Muscle layer of duodenum (tissue), 2 donors: ENCODE measurements around the gene GDF10.

Experiments used
- H3K27ac ChIP-seq: one replicate; pipeline ENCODE4 v1.7.0; 2013; ENCODE audit warnings: mild to moderate bottlenecking, low read length
- H3K27me3 ChIP-seq: one replicate; pipeline ENCODE4 v1.7.0; 2013; ENCODE audit warnings: low read depth, mild to moderate bottlenecking, control low read depth, low read length
- H3K36me3 ChIP-seq, 2 donors: one replicate each; pipeline ENCODE4 v1.7.0; 2013; ENCODE audit warnings: low read length in 2 of 2, control low read depth in 1 of 2, mild to moderate bottlenecking in 1 of 2; ENCODE audit not compliant: insufficient read depth in 2 of 2, control insufficient read depth in 1 of 2
- H3K4me1 ChIP-seq, 2 donors: one replicate each; pipeline ENCODE4 v1.7.0; 2013; ENCODE audit warnings: low read length in 2 of 2, mild to moderate bottlenecking in 2 of 2, control low read depth in 1 of 2, moderate library complexity in 1 of 2; ENCODE audit not compliant: insufficient read depth in 2 of 2, control insufficient read depth in 1 of 2
- H3K4me3 ChIP-seq, 2 donors: one replicate each; pipeline ENCODE4 v1.7.0; 2013; ENCODE audit warnings: low read length in 2 of 2, low read depth in 1 of 2, mild to moderate bottlenecking in 1 of 2
- H3K9me3 ChIP-seq, 2 donors: one replicate each; pipeline ENCODE4 v1.7.0; 2013; ENCODE audit warnings: low read length in 2 of 2, control low read depth in 1 of 2, mild to moderate bottlenecking in 1 of 2; ENCODE audit not compliant: control insufficient read depth in 1 of 2
- donor health status: healthy.

The GDF10 gene

DNA sequence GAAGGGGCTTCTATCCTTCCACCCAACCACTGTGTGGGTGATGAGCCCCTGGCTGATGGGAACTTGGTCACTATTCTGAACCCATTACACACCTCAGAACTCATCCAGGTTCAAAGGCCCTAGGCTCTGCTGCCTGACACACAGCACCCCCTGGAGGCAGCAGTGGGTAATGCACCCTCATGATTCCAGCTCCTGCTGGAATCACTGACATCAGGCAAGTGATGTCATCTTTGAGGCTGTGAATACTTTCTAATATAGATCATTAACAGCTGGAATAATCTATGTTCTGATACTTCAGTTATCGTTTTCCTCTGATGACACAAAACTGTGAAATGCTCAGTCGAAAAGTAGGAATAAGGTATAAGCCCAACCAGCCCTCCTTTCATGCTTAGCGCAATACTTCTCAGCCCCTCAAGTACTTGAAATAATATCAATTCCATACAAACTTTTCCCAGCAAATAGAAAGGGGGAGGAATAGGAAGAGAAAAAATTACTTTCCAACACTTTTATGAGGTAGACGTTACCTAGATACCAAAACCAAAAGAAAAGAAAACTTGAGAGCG lies 40.7 kb downstream of the GDF10 start:
- H3K4me3 ChIP-seq, result no peak overlapping the region
- H3K4me1 ChIP-seq, result no peaks in the 10 kb centered on the region
- H3K27me3 ChIP-seq, result no peaks in the 10 kb centered on the region
- no peaks in the 10 kb centered on the region for H3K36me3 ChIP-seq
- no peak overlapping the region for H3K27ac ChIP-seq
- no peaks in the 10 kb centered on the region for H3K9me3 ChIP-seq

DNA sequence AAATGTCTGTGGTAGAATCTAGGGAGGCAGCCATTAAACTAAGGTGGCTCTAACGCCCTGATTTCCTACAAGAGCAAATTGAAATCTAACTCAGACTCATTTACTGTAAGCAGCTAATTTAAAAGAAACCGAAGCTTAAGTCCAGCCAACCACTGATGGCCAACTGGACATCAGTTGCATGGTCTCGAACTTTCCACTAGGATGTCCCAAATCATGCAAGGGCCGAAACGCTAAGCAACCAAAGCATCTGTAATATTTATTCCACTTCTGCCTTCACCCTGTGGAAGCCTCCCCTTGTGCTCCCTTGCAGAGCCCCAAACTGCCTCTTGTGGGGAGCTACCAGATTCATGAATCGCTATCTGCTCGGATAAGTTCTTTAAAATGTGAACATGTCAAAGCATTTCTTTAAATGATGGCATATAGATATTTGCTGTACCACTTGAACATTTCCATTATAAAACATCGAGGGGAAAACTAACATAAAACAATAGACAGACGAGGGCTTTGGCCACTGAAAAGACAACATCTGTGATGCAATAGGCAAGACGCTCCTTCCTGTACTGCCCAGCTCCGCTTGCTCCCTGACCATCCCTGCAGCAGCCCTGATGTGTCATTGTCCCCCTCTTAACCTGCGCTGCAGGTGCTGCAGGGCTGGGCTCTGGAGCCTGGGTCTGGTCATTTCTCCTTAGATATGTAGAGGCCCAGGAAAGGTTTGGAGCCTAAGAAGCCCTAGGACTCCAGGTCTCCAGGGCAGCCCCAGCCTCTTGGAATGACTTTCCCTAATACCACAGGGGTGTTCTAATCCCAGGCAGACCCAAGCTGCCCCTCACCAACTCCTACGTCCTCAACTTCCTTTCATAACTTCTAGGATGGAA lies 45.2 kb downstream of the GDF10 start:
- Histone ChIP-seq H3K36me3 (no peaks in the 10 kb centered on the region), H3K27ac (no peak overlapping the region), H3K4me3 (no peak overlapping the region), H3K27me3 (no peaks in the 10 kb centered on the region), H3K9me3 (no peaks in the 10 kb centered on the region), H3K4me1 (no peaks in the 10 kb centered on the region)

DNA sequence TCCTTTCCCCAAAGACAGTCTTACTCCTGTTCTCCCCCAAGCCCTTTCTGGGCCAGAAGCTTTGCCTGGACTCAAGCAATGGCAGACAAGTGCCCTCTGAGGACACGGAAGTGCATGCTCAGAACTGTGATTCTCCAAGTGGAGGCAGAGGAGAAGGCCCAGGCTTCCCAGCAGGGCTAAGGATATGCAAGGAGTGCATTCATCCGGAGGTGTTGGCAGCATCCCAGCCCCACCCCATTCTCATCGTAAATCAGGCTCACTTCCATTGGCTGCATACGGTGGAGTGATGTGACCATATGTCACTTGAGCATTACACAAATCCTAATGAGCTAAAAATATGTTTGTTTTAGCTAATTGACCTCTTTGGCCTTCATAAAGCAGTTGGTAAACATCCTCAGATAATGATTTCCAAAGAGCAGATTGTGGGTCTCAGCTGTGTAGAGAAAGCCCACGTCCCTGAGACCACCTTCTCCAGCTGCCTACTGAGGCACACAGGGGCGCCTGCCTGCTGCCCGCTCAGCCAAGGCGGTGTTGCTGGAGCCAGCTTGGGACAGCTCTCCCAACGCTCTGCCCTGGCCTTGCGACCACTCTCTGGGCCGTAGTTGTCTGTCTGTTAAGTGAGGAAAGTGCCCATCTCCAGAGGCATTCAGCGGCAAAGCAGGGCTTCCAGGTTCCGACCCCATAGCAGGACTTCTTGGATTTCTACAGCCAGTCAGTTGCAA lies 46.7 kb downstream of the GDF10 start:
- Histone ChIP-seq H3K4me3 (no peak overlapping the region), H3K36me3 (no peaks in the 10 kb centered on the region), H3K27me3 (no peaks in the 10 kb centered on the region), H3K4me1 (no peaks in the 10 kb centered on the region), H3K9me3 (no peaks in the 10 kb centered on the region), H3K27ac (no peak overlapping the region)

GRCh38 chr10:47347303-47347675 lies 47.3 kb downstream of the GDF10 start:
- Histone ChIP-seq H3K4me3 (no peak overlapping the region), H3K9me3 (no peaks in the 10 kb centered on the region), H3K27ac (no peak overlapping the region), H3K4me1 (no peaks in the 10 kb centered on the region), H3K27me3 (no peaks in the 10 kb centered on the region), H3K36me3 (no peaks in the 10 kb centered on the region)

DNA sequence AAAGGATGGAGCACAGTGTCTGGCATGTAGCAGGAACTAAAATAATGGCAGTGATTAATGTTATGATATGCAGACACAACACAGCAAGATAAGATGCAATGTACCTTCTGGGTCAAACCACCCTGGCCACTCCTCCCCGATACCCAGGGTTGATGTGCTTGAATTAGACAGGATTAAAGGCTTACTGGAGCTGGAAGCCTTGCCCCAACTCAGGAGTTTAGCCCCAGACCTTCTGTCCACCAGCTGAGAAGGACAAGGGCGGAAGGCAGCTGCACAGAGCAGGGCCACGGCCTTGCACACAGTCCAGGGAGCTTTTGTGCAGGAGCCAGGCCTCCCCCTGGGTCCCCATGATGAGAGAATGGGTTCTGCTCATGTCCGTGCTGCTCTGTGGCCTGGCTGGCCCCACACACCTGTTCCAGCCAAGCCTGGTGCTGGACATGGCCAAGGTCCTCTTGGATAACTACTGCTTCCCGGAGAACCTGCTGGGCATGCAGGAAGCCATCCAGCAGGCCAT lies 48.2 kb downstream of the GDF10 start, which contains the start of gene RBP3:
RBP3 (plus strand) TSS at position 226 of the 514 bp plus-strand sequence; CDS start at position 348, 122 bp downstream.
- Histone ChIP-seq H3K27me3 (no peaks in the 10 kb centered on the region), H3K27ac (no peak within 1 kb of the TSS), H3K4me1 (no peaks in the 10 kb centered on the region)

DNA sequence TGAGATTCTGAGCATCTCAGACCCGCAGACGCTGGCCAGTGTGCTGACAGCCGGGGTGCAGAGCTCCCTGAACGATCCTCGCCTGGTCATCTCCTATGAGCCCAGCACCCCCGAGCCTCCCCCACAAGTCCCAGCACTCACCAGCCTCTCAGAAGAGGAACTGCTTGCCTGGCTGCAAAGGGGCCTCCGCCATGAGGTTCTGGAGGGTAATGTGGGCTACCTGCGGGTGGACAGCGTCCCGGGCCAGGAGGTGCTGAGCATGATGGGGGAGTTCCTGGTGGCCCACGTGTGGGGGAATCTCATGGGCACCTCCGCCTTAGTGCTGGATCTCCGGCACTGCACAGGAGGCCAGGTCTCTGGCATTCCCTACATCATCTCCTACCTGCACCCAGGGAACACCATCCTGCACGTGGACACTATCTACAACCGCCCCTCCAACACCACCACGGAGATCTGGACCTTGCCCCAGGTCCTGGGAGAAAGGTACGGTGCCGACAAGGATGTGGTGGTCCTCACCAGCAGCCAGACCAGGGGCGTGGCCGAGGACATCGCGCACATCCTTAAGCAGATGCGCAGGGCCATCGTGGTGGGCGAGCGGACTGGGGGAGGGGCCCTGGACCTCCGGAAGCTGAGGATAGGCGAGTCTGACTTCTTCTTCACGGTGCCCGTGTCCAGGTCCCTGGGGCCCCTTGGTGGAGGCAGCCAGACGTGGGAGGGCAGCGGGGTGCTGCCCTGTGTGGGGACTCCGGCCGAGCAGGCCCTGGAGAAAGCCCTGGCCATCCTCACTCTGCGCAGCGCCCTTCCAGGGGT lies 48.9 kb downstream of the GDF10 start:
- Histone ChIP-seq H3K4me3 (no peak overlapping the region), H3K27me3 (no peaks in the 10 kb centered on the region), H3K4me1 (no peaks in the 10 kb centered on the region), H3K27ac (no peak overlapping the region), H3K9me3 (no peaks in the 10 kb centered on the region), H3K36me3 (no peaks in the 10 kb centered on the region)

More for the DNA sequence above, 48.2 kb downstream of the GDF10 start, which contains the start of gene RBP3:
- H3K4me3 ChIP-seq, result no peak within 1 kb of the TSS
- no peaks in the 10 kb centered on the region for H3K9me3 ChIP-seq
- H3K36me3 ChIP-seq, result no peaks in the 10 kb centered on the region

DNA sequence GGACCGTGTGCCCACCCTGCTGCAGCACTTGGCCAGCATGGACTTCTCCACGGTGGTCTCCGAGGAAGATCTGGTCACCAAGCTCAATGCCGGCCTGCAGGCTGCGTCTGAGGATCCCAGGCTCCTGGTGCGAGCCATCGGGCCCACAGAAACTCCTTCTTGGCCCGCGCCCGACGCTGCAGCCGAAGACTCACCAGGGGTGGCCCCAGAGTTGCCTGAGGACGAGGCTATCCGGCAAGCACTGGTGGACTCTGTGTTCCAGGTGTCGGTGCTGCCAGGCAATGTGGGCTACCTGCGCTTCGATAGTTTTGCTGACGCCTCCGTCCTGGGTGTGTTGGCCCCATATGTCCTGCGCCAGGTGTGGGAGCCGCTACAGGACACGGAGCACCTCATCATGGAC lies 49.5 kb downstream of the GDF10 start:
- Histone ChIP-seq H3K27me3 (no peaks in the 10 kb centered on the region), H3K9me3 (no peaks in the 10 kb centered on the region), H3K4me3 (no peak overlapping the region), H3K27ac (no peak overlapping the region), H3K4me1 (no peaks in the 10 kb centered on the region), H3K36me3 (no peaks in the 10 kb centered on the region)

- H3K4me3 ChIP-seq, result no peak overlapping the region
- no peak overlapping the region for H3K27ac ChIP-seq
- no peaks in the 10 kb centered on the region for H3K27me3 ChIP-seq
- H3K4me1 ChIP-seq, result no peaks in the 10 kb centered on the region
- H3K9me3 ChIP-seq, result no peaks in the 10 kb centered on the region
- no peaks in the 10 kb centered on the region for H3K36me3 ChIP-seq
Measured at GRCh38 chr10:47349941-47350371, 50.0 kb downstream of the GDF10 start.

DNA sequence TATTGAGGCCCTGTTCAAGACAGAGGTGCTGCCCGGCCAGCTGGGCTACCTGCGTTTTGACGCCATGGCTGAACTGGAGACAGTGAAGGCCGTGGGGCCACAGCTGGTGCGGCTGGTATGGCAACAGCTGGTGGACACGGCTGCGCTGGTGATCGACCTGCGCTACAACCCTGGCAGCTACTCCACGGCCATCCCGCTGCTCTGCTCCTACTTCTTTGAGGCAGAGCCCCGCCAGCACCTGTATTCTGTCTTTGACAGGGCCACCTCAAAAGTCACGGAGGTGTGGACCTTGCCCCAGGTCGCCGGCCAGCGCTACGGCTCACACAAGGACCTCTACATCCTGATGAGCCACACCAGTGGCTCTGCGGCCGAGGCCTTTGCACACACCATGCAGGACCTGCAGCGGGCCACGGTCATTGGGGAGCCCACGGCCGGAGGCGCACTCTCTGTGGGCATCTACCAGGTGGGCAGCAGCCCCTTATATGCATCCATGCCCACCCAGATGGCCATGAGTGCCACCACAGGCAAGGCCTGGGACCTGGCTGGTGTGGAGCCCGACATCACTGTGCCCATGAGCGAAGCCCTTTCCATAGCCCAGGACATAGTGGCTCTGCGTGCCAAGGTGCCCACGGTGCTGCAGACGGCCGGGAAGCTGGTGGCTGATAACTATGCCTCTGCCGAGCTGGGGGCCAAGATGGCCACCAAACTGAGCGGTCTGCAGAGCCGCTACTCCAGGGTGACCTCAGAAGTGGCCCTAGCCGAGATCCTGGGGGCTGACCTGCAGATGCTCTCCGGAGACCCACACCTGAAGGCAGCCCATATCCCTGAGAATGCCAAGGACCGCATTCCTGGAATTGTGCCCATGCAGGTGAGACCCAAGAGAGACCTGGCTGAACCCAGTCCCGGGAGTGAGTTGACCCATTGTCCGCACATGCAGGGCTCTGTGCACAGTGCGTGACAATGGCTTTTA lies 51.0 kb downstream of the GDF10 start:
- Histone ChIP-seq H3K4me3 (no peak overlapping the region), H3K36me3 (no peaks in the 10 kb centered on the region), H3K4me1 (no peaks in the 10 kb centered on the region), H3K27ac (no peak overlapping the region), H3K27me3 (no peaks in the 10 kb centered on the region), H3K9me3 (no peaks in the 10 kb centered on the region)
